Measurements from ENCODE around the gene CFAP68.

GRCh38 chr11:111918390-111919256 is 39.3 kb downstream of the CFAP68 start, which contains the start of gene C11orf52:
- no peak for TF ChIP-seq POLR2A (IDR thresholded peaks at IDR 0.05)
- TF ChIP-seq CTCF (IDR thresholded peaks at IDR 0.05) = no peak
